ENCODE measurements around the gene RPL41. TPM values are rescaled to one million over a fixed set of nuclear protein-coding genes. Genes with fewer than 3 reads are reported as not detected.
"Not testable (repeated sequence)": the region's sequence is repeated elsewhere in the genome, so short reads cannot be mapped to it uniquely, and the experiment has no call there.

RPL41 gene
- total RNA-seq, 1 donor from 2014 or later, result 2,287 TPM

- no peak for DNase-seq (ENCODE audit: low spot score)
These were observed 13.8 kb upstream of the RPL41 start for GRCh38 chr12:56102683-56103065.

- DNase-seq (ENCODE audit: low spot score), result no peak
These were observed 13.2 kb upstream of the RPL41 start for GRCh38 chr12:56103066-56103711.

GRCh38 chr12:56103823-56104108, 12.7 kb upstream of the RPL41 start:
- DNase-seq (ENCODE audit: low spot score), result no peak

GRCh38 chr12:56104109-56104814, 12.2 kb upstream of the RPL41 start, which contains the start of gene PA2G4:
Gene PA2G4 (plus strand): TSS chr12:56104559. CDS start chr12:56104738, 179 bp downstream.
- DNase-seq (ENCODE audit: low spot score), result peak; percentile 99

GRCh38 chr12:56104815-56105608, 11.4 kb upstream of the RPL41 start:
- no peak for DNase-seq (ENCODE audit: low spot score)

- DNase-seq (ENCODE audit: low spot score), result no peak
These were observed 10.9 kb upstream of the RPL41 start for GRCh38 chr12:56105609-56105902.

- no peak for DNase-seq (ENCODE audit: low spot score)
These were observed 9.2 kb upstream of the RPL41 start for GRCh38 chr12:56107242-56107641.

GRCh38 chr12:56110571-56110970, 5.9 kb upstream of the RPL41 start:
- no peak for DNase-seq (ENCODE audit: low spot score)

GRCh38 chr12:56114084-56114483, 2.3 kb upstream of the RPL41 start:
- DNase-seq (ENCODE audit: low spot score), result no peak

- no peak for DNase-seq (ENCODE audit: low spot score)
These were observed 1.1 kb upstream of the RPL41 start for GRCh38 chr12:56115329-56115728.

GRCh38 chr12:56117082-56117706, 761 bp downstream of the RPL41 start:
- not testable (repeated sequence) for DNase-seq (ENCODE audit: low spot score)

GRCh38 chr12:56117778-56118687, 1.6 kb downstream of the RPL41 start, which contains the start of gene ZC3H10:
Gene ZC3H10 (plus strand): TSS chr12:56118266. CDS start chr12:56120563, 2,297 bp downstream.
- peak; percentile 98 for DNase-seq (ENCODE audit: low spot score)

GRCh38 chr12:56118688-56119357, 2.4 kb downstream of the RPL41 start:
- DNase-seq (ENCODE audit: low spot score), result no peak

GRCh38 chr12:56119361-56119796, 2.9 kb downstream of the RPL41 start:
- no peak for DNase-seq (ENCODE audit: low spot score)

GRCh38 chr12:56120158-56120846, 3.9 kb downstream of the RPL41 start:
- DNase-seq (ENCODE audit: low spot score), result no peak

GRCh38 chr12:56121204-56121870, 4.9 kb downstream of the RPL41 start:
- DNase-seq (ENCODE audit: low spot score), result no peak

GRCh38 chr12:56122637-56123036, 6.2 kb downstream of the RPL41 start:
- no peak for DNase-seq (ENCODE audit: low spot score)

- DNase-seq (ENCODE audit: low spot score), result no peak
These were observed 7.7 kb downstream of the RPL41 start for GRCh38 chr12:56124133-56124532.

GRCh38 chr12:56126732-56127239, 10.4 kb downstream of the RPL41 start:
- no peak for DNase-seq (ENCODE audit: low spot score)
